A549 (cell line): Measurements from ENCODE around the gene PMS1. TPM values are rescaled to one million over a fixed set of nuclear protein-coding genes. Genes with fewer than 3 reads are reported as not detected.

Source experiments
- ATAC-seq, 2 experiments: fragments of 200-7000 bp in 1 of 2; fragments of >200 bp in 1 of 2; cut with Nextera tagmentation in 1 of 2; cut with Tn5 transposase in 1 of 2; 3 replicates each; pipeline versions ENCODE4 v1.8.0 to v1.9.1; 2018 to 2020; ENCODE audit warnings: mild to moderate bottlenecking in 1 of 2, moderate library complexity in 1 of 2
- CTCF ChIA-PET: fragments of 300-600 bp; sonication (Branson Sonifier 250); formaldehyde crosslinking; extraction: SDS; loops from one replicate; lab custom pipeline; 2021; ENCODE audit warnings: antibody characterized with exemption, inconsistent platforms; lab: Yijun Ruan, JAX
- POLR2A ChIA-PET: fragments of 350-600 bp; formaldehyde crosslinking; extraction: SDS; loops from one replicate; lab custom pipeline; 2021; ENCODE audit warnings: antibody characterized with exemption, inconsistent platforms; lab: Yijun Ruan, JAX
- DNase-seq, 2 experiments: peaks; one replicate each; pipeline versions ENCODE4 v3.0.0 to v3.0.0-alpha.2; 2011 to 2016; ENCODE audit warnings: low read depth in 1 of 2, low spot score in 1 of 2
- FAIRE-seq: peaks from 2 replicates; lab custom pipeline; 2011; peaks lifted over from hg19 to GRCh38; lab: Jason Lieb, UNC
- H3K27ac ChIP-seq, 2 experiments: fragments of >200 bp; sonication (Bioruptor Twin); formaldehyde crosslinking; 3 replicates each; pipeline ENCODE4 v1.5.1; 2016 to 2017
- H3K4me1 ChIP-seq: fragments of >200 bp; sonication (Bioruptor Twin); formaldehyde crosslinking; 3 replicates; pipeline ENCODE4 v1.6.1; 2016
- H3K4me2 ChIP-seq: fragments of >200 bp; sonication (Bioruptor Twin); formaldehyde crosslinking; 3 replicates; pipeline ENCODE4 v1.6.1; 2016
- H3K4me3 ChIP-seq: fragments of >200 bp; sonication (Bioruptor Twin); formaldehyde crosslinking; 3 replicates; pipeline ENCODE4 v1.5.1; 2016
- H3K9me3 ChIP-seq: fragments of >200 bp; sonication (Bioruptor Twin); formaldehyde crosslinking; 3 replicates; pipeline ENCODE4 v1.6.1; 2016
- CBX8 ChIP-seq: fragments of 200-600 bp; sonication (generic); IDR thresholded peaks from 2 replicates; pipeline ENCODE4 v1.6.1; 2016
- CHD2 ChIP-seq: fragments of 150-350 bp; IDR thresholded peaks from 2 replicates; pipeline ENCODE4 v1.6.1; 2014; ENCODE audit warnings: low read length; ENCODE audit not compliant: partially characterized antibody
- CTCF ChIP-seq: fragments of >200 bp; sonication (Bioruptor Twin); formaldehyde crosslinking; IDR thresholded peaks from 3 replicates; pipeline ENCODE4 v1.5.1; 2016
- EHF ChIP-seq: fragments of 250-450 bp; sonication (Bioruptor Pico); IDR thresholded peaks from 2 replicates; pipeline ENCODE4 v1.5.0; 2020; ENCODE audit warnings: mild to moderate bottlenecking
- EP300 ChIP-seq, 2 experiments: fragments of >200 bp; sonication (Bioruptor Twin); formaldehyde crosslinking; IDR thresholded peaks; 2 replicates in 1 of 2; 3 replicates in 1 of 2; pipeline ENCODE4 v1.6.1; 2016 to 2017
- FOSB ChIP-seq: fragments of 250-450 bp; sonication (Bioruptor Pico); IDR thresholded peaks from 2 replicates; pipeline ENCODE4 v1.5.0; 2020; ENCODE audit warnings: mild to moderate bottlenecking, moderate library complexity
- FOSL2 ChIP-seq, 2 experiments: fragments of 450-650 bp in 1 of 2; fragments of >200 bp in 1 of 2; sonication (Bioruptor Twin) in 1 of 2; formaldehyde crosslinking; IDR thresholded peaks; 2 replicates each; pipeline versions ENCODE4 v1.5.0 to v1.6.1; 2016 to 2020; ENCODE audit warnings: mild to moderate bottlenecking in 1 of 2, moderate library complexity in 1 of 2
- HEYL ChIP-seq: fragments of 250-450 bp; sonication (Bioruptor Pico); IDR thresholded peaks from 2 replicates; pipeline ENCODE4 v1.8.0; 2021; ENCODE audit warnings: mild to moderate bottlenecking, moderate library complexity
- HOXB5 ChIP-seq: fragments of 250-450 bp; sonication (Bioruptor Pico); IDR thresholded peaks from 2 replicates; pipeline ENCODE4 v1.5.0; 2020; ENCODE audit warnings: mild to moderate bottlenecking, moderate library complexity
- JUN ChIP-seq, 2 experiments: fragments of >200 bp; sonication (Bioruptor Twin); formaldehyde crosslinking; IDR thresholded peaks; 2 replicates in 1 of 2; 3 replicates in 1 of 2; pipeline ENCODE4 v1.6.1; 2016 to 2017
- JUNB ChIP-seq: fragments of >200 bp; sonication (Bioruptor Twin); formaldehyde crosslinking; IDR thresholded peaks from 2 replicates; pipeline ENCODE4 v1.6.1; 2016
- KDM1A ChIP-seq: fragments of 200-600 bp; sonication (generic); IDR thresholded peaks from 2 replicates; pipeline ENCODE4 v1.6.1; 2016; ENCODE audit warnings: low read depth, mild to moderate bottlenecking
- KDM5A ChIP-seq: fragments of 200-600 bp; sonication (generic); IDR thresholded peaks from 2 replicates; pipeline ENCODE4 v1.6.1; 2016; ENCODE audit warnings: antibody characterized with exemption, mild to moderate bottlenecking
- MAFK ChIP-seq: fragments of 450-650 bp; IDR thresholded peaks from 2 replicates; pipeline ENCODE4 v1.6.1; 2014; ENCODE audit not compliant: partially characterized antibody
- POLR2AphosphoS2 ChIP-seq: conservative IDR thresholded peaks from 2 replicates; pipeline ENCODE4 v1.6.1; 2012; ENCODE audit warnings: low read length, improper control_type of control experiment, inconsistent platforms
- RAD21 ChIP-seq, 2 experiments: fragments of >200 bp in 1 of 2; sonication (Bioruptor Twin) in 1 of 2; formaldehyde crosslinking in 1 of 2; IDR thresholded peaks in 1 of 2; conservative IDR thresholded peaks in 1 of 2; 2 replicates in 1 of 2; 3 replicates in 1 of 2; pipeline ENCODE4 v1.6.1; 2012 to 2018; ENCODE audit warnings: inconsistent platforms in 1 of 2
- RCOR1 ChIP-seq: fragments of 150-350 bp; IDR thresholded peaks from 2 replicates; pipeline ENCODE4 v1.6.1; 2014; ENCODE audit warnings: antibody characterized with exemption, low read length, low read depth
- REST ChIP-seq: fragments of 200-600 bp; sonication (generic); IDR thresholded peaks from 2 replicates; pipeline ENCODE4 v1.6.1; 2016; ENCODE audit warnings: antibody characterized with exemption, mild to moderate bottlenecking, moderate library complexity
- RFX5 ChIP-seq: fragments of 450-650 bp; IDR thresholded peaks from 2 replicates; pipeline ENCODE4 v1.7.1; 2014; ENCODE audit warnings: antibody characterized with exemption, mild to moderate bottlenecking, moderate library complexity
- SREBF2 ChIP-seq: fragments of 450-650 bp; IDR thresholded peaks from 2 replicates; pipeline ENCODE4 v1.6.1; 2014; ENCODE audit warnings: mild to moderate bottlenecking, moderate library complexity
- TFCP2L1 ChIP-seq: fragments of 250-450 bp; sonication (Bioruptor Pico); IDR thresholded peaks from 2 replicates; pipeline ENCODE4 v1.5.0; 2021; ENCODE audit warnings: mild to moderate bottlenecking
- TP53 ChIP-seq: fragments of 250-450 bp; sonication (Bioruptor Pico); IDR thresholded peaks from 2 replicates; pipeline ENCODE4 v1.5.0; 2021; ENCODE audit warnings: mild to moderate bottlenecking, moderate library complexity
- ZSCAN20 ChIP-seq: fragments of 250-450 bp; sonication (Bioruptor Pico); IDR thresholded peaks from 2 replicates; pipeline ENCODE4 v1.8.0; 2022; ENCODE audit warnings: mild to moderate bottlenecking, moderate library complexity
- WGBS: methylation state at CpG from one replicate; pipeline ENCODE4 v1.1.6; 2017; ENCODE audit errors: missing lambda C conversion rate; 5-methylcytosine and 5-hydroxymethylcytosine counted together
- polyA plus RNA-seq, 4 experiments: library from polyadenylated mRNA; depleted of rRNA in 3 of 4; stranded (reverse); fragments of >200 nt; fragmentation: RNase III in 1 of 4; extraction: RNeasy Plus Mini Kit Qiagen cat#74134 plus additional on column Dnase treatment in 1 of 4; gene quantifications; 2 replicates in 3 of 4; 3 replicates in 1 of 4; pipeline ENCODE4 v1.2.3, GENCODE V29; 2011 to 2017

The PMS1 gene
- polyA plus RNA-seq, 2 of the 4 experiments (the other 2 are of a cell fraction), result 16.1 to 28.9 TPM

GRCh38 chr2:189900726-189901125 lies 116.5 kb downstream of the PMS1 start:
- no peak for ATAC-seq
- DNase-seq, result no peak
- POLR2A ChIA-PET, result no interaction called here
- WGBS, result 81% methylated on average over 5 of the region's 5 CpGs
- H3K27ac ChIP-seq, result no peak overlapping the region
- H3K4me1 ChIP-seq, result peaks cover 16% of the 10 kb centered on the region
- TF ChIP-seq RFX5 (no peak), FOSL2 (IDR thresholded peaks at IDR 0.05) (no peak), FOSL2 (CRISPR knock-in tag; IDR thresholded peaks at IDR 0.05) (no peak), ZSCAN20 (CRISPR knock-in tag) (no peak), MAFK (no peak), POLR2AphosphoS2 (no peak), EP300 (IDR thresholded peaks at IDR 0.05) (no peak), KDM5A (no peak), CBX8 (no peak), JUNB (no peak), CHD2 (no peak), FOSB (CRISPR knock-in tag) (no peak), REST (no peak), JUN (IDR thresholded peaks at IDR 0.05) (no peak), HOXB5 (CRISPR knock-in tag) (no peak)
- TF ChIP-seq, all 56 proteins: peak for 0
- Histone ChIP-seq H3K4me3 (no peak overlapping the region), H3K4me2 (no peak overlapping the region), H3K9me3 (no peaks in the 10 kb centered on the region)
- CTCF ChIA-PET, result no interaction called here
- FAIRE-seq, result no peak

- ATAC-seq (no peak), FAIRE-seq (no peak), DNase-seq (no peak)
- no peak overlapping the region for H3K27ac ChIP-seq
- ChIA-PET CTCF (no interaction called here), POLR2A (no interaction called here)
- TF ChIP-seq EP300 (IDR thresholded peaks at IDR 0.05) (no peak), HEYL (CRISPR knock-in tag) (no peak), EHF (CRISPR knock-in tag) (no peak), RAD21 (conservative IDR thresholded peaks at IDR 0.05 in 1 of 2, IDR thresholded peaks at IDR 0.05 in 1 of 2) (no peak), TFCP2L1 (CRISPR knock-in tag) (no peak), TP53 (CRISPR knock-in tag) (no peak), JUNB (no peak), CTCF (no peak), RCOR1 (no peak), FOSB (CRISPR knock-in tag) (no peak), KDM1A (no peak), SREBF2 (no peak)
- no peaks in the 10 kb centered on the region for H3K9me3 ChIP-seq
- peaks cover 15% of the 10 kb centered on the region for H3K4me1 ChIP-seq
- H3K4me3 ChIP-seq, result no peak overlapping the region
- no peak overlapping the region for H3K4me2 ChIP-seq
These were observed 117.4 kb downstream of the PMS1 start for GRCh38 chr2:189901664-189902063.
